HG03135 (cell line): Measurements from ENCODE around the gene SPATA20.

ENCODE experiments used
- ATAC-seq: cut with Tn5 transposase; IDR thresholded peaks from one replicate; pipeline ENCODE4 v1.9.1; 2021; ENCODE audit warnings: mild to moderate bottlenecking, moderate library complexity; ENCODE audit not compliant: unreplicated experiment

SPATA20 gene

DNA sequence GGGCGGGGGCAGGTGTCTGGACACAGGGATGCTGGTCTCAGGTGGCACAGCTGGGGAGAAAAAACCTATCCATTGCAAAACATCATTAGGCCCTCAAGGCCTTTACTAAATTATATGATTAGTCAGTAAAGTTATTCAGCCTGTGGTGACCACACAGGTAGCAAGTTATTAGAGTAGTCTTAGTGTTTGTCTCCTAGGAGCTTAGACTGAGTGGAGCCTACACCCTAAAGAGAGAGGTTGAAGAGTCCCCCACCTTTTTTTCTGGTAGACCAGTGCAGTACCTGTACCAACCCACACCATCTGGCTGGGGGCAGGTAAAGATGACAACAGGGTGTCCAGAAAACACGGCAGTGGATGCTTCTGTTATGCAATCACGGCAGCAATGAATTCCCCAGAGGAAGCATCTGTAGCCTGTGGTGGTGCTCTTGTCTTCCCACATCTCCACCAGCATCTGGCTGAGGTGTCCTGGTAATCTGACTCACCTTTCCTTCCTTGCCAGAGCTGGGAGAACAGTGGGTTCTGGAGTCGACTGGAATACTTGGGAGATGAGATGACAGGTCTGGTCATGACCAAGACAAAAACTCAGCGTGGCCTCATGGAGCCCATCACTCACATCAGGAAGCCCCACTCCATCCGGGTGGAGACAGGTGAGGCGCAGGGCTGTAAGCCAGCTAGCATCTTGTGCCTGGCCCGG lies 27.7 kb upstream of the SPATA20 start:
- no peak for ATAC-seq

GRCh38 chr17:50520483-50520882 lies 26.5 kb upstream of the SPATA20 start:
- no peak for ATAC-seq

DNA sequence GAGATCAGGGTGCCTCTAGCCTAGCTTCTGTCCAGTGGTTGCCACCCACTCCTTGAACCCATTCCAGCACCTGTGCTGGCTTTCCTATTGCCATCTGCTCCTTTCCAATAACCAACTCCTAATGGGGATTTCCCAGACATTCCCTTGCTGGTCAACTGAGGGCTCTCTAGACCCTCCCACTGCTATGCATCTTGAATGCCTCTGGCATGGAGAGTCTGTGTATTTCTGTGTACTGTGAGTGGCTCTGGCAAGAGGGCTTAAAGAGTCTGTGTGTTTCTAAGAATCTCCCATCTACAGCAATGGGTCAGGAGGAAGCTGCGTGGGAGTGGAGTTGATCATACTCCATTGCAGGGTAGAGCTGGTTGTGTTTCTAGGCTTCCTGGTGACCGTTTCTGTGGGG lies 25.5 kb upstream of the SPATA20 start:
- ATAC-seq: no peak

DNA sequence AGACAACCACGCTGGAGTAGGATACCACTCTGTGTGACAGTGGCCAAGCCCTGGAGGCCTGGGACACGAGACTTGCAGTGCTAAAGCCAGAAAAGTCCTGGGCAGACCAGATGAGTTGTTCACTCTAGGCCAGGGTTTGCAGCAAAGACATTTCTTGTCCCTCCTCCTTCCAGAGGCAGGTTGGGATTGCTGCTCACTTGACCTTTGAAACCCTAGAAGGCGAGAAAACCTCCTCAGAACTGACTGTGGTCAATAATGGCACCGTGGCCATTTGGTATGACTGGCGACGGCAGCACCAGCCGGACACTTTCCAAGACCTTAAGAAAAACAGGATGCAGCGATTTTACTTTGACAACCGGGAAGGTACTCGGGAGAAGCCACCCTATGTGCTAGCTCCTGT lies 24.2 kb upstream of the SPATA20 start:
- no peak for ATAC-seq

DNA sequence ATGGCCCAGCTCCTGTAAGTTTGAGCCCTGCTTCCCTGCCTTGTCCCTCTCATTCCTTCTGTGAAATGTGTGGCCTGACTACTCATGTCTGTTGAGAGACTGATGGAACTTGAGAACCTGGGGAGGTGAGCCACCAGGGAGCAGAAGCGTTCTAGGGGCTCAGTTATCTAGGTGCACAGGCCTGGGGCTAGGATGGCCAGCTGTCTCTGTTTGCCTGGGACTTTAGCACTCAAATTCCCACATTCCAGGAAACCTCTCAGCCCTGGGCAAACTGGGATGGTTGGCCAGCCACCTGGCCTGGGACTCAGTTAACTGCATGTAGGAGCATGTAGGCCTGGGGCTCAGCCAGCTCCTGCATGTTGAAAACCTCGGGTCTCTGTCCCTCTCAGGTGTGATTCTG lies 23.8 kb upstream of the SPATA20 start:
- ATAC-seq: no peak

GRCh38 chr17:50524838-50525237 lies 22.1 kb upstream of the SPATA20 start:
- no peak for ATAC-seq

DNA sequence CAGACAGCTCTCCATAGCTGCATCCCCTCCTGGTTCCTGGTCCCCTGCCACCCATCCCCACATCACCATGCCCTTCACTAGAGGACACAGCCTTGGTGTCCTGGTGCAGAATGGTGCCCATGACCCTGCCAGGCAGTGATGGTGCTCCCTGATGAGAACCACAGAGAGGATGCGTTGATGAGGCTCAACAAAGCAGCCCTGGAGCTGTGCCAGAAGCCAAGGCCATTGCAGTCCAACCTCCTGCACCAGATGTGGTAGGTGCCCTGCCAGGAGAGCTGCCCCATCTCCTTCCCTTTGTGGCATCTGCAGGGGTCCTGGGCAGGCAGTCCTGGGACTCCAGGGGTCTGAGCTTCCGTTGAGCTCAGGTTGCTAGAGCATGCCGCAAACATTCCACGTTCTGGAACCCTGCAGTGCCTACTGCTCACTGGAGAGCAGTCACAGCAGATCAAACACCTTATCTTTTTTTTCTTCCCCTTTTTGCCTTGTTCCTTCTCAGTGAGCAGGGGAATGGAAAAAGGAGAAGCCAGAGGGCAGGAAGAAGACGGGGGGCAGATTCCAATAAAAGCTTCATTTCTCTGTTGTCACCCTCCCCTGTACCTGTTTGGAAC lies 19.7 kb upstream of the SPATA20 start:
- no peak for ATAC-seq

GRCh38 chr17:50527949-50528474 lies 19.0 kb upstream of the SPATA20 start:
- no peak for ATAC-seq

DNA sequence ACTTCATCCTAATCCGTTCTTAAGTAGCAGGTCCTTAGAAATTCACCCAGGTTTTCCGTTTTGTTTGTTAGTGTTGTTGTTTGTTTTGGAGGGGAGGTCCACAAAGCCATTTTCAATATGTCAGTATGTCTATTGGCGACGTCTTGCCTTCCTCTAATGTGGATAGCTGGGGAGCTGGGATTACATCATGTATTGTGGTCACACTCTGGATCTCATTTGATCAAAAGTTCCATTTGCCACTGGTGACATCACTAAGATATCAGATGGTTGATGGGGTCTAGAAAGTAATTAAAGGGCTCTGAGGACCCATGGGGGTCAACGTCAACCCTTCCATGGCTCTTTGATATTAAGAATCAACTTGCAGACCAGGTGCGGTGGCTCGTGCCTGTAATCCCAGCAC lies 17.1 kb upstream of the SPATA20 start:
- ATAC-seq: no peak

DNA sequence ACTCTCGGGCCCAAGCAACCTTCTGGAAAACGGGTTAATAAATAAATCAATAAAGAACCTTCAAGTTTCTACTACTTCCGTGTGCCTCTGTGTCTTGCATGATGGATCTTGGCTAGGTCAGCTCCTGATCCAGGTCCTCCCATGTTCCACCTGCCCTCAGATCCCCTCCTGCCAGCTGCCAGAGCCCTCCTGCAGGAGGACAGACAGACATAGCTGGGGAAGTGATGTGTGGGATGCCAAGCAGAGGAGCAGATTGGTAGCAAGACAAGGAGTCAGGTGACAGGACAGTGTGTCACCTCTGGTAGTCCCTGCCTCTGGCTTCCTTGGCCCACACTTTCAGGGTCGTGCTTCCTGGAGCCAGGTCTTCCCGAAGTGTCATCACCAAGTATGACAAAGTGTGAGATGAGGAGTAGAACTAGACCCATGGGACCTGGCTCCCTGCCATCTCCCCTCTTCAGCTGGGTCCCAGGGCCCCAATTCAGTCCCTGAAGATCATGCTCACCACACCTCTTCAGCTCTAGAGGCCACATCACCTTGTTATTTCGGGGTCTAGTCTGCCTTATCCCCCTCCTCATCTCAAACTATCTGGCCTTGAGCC lies 15.4 kb upstream of the SPATA20 start:
- no peak for ATAC-seq

- ATAC-seq: no peak
Observed at GRCh38 chr17:50532452-50533024, 14.4 kb upstream of the SPATA20 start, which contains the start of gene EPN3. EPN3 (plus strand) TSS chr17:50532735; CDS start chr17:50536557, 3,822 bp downstream.

- ATAC-seq: no peak
Observed at GRCh38 chr17:50533185-50533584, 13.8 kb upstream of the SPATA20 start.

DNA sequence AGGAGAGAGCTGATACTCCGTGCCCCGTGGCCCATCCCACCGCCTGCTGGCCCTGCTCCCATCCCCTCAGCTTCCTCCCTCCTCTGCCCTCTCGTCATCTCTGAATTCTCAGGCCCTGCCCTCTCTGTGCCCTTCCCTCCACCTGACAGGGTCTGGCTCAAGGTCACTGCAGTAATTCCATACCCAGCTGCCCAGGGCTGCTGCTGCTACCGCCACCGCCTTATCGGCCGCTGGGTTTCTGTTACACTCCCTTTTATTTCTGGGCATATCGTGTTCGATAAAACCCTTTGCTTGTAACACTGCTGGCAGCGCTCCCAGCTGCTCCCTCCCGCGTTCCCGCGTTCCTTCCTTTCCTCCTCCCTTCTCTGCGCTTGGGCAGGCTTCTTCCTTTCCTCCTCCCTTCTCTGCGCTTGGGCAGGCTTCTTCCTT lies 13.2 kb upstream of the SPATA20 start:
- ATAC-seq: no peak

DNA sequence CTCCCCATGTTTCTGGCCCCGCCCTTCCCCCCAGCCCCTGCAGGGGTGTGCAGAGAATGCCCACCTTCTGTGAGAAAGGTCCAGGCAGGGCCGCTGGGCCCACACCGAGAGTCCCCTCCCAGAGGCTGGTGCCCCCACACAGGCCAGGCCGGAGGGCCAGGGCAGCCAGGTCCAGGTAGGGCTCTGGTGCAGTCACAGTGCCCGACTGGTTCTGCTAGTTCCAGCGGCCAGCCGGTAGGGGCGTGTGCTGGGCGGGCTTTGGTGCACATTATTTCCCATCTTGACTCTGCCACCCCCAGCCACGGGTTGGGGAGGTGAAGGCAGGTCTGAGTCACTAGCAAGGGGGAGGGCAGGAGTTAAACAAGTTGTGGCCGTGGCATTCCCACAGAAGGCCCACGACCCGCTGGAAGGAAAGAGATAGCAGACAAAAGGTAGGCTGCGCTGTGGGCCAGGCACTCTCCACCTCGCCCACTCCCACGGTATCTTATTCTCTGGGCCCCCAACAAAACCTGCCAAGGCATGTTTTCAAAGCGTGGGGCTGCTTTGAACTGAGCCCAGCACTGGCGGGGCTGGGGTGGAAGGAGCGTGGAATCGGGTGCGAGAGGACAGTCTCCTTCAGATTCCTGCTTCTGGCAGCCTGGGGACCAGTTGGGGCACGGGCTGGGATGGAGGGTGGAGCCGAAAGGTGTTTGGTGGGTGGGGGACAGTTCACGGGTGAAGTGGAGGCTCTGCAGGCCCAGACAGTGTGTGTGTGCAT lies 12.6 kb upstream of the SPATA20 start:
- no peak for ATAC-seq

DNA sequence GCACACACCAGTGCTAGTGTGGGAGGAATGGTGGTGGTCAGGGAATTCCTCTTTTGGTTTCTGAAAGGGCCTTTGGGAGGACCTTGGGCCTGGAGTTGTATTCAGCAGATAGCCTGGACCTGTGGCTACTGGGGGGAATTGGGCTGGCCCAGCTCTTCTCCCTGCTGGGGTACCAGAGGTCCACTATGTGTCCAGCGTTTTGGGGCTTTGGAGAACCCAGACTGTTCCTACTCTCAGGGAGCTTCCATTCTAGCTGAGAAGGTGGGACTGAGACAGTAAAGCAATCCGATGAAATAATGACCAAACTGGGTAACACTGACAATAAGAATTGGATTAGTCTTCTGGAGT lies 12.0 kb upstream of the SPATA20 start:
- ATAC-seq: no peak

GRCh38 chr17:50535407-50535806 lies 11.6 kb upstream of the SPATA20 start:
- no peak for ATAC-seq

- no peak for ATAC-seq
Observed at GRCh38 chr17:50536683-50537646, 10.0 kb upstream of the SPATA20 start.

DNA sequence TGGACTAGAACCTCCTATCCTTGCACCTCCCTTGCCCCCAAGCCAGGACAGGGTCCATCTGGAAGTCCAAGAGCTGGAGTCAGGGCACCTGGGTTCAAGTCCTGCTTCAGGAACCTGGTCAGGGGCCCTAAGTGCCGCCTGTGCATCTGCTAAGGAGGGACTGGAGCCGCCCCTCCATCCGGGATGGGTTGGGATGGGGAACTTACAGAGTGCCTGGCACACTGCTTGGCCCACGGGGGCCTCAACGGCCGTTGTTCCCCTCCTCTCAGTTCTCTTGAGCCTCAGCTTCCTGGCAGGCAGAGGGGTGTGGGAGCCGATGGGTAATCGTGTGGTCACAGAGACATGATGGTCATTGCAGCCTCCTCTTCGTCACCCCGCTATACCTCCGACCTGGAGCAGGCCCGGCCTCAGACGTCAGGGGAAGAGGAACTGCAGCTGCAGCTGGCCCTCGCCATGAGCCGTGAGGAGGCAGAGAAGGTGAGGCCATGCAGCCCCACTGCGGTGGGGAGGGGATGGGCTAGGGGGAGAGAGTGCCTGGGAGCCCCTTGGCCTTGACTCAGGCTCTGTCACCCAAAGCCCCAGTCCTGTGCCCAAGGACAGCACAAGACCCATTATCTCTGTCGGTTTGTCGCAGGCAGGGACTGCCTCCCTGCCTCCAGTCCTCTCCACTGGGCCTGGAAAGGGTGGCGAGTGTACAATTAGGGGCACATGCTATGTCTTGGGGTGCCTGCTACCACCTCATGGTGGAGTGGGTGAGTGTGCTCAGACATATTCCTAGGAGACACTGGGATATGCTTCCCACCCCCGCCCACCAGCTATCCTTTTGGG lies 9.0 kb upstream of the SPATA20 start:
- no peak for ATAC-seq
